ENCODE results near the gene ABCD3.

GRCh38 chr1:94519351-94519750 lies 101.2 kb downstream of the ABCD3 start:
- TF ChIP-seq KLF10 (tag by site-specific recombination; IDR thresholded peaks at IDR 0.05) (no peak), ZNF341 (tag by site-specific recombination; IDR thresholded peaks at IDR 0.05; ENCODE audit: low read depth) (no peak), REST (tag by site-specific recombination; IDR thresholded peaks at IDR 0.05) (no peak)
- TF ChIP-seq, protein P1, sequence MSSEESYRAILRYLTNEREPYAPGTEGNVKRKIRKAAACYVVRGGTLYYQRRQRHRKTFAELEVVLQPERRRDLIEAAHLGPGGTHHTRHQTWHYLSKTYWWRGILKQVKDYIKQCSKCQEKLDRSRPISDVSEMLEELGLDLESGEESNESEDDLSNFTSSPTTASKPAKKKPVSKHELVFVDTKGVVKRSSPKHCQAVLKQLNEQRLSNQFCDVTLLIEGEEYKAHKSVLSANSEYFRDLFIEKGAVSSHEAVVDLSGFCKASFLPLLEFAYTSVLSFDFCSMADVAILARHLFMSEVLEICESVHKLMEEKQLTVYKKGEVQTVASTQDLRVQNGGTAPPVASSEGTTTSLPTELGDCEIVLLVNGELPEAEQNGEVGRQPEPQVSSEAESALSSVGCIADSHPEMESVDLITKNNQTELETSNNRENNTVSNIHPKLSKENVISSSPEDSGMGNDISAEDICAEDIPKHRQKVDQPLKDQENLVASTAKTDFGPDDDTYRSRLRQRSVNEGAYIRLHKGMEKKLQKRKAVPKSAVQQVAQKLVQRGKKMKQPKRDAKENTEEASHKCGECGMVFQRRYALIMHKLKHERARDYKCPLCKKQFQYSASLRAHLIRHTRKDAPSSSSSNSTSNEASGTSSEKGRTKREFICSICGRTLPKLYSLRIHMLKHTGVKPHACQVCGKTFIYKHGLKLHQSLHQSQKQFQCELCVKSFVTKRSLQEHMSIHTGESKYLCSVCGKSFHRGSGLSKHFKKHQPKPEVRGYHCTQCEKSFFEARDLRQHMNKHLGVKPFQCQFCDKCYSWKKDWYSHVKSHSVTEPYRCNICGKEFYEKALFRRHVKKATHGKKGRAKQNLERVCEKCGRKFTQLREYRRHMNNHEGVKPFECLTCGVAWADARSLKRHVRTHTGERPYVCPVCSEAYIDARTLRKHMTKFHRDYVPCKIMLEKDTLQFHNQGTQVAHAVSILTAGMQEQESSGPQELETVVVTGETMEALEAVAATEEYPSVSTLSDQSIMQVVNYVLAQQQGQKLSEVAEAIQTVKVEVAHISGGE (tag by site-specific recombination; conservative IDR thresholded peaks at IDR 0.05; ENCODE audit: low read depth): no peak
